ENCODE results near the gene GPR148. TPM values are rescaled to one million over a fixed set of nuclear protein-coding genes. Genes with fewer than 3 reads are reported as not detected.

GPR148 gene
- total and polyA plus RNA-seq, 3 donors from 2014 or later = 0.68 to 0.79 TPM; not detected in 1

- Histone ChIP-seq H3K36me3 (ENCODE audit: low read depth, missing control alignments) (no peaks in the 10 kb centered on the region), H3K27me3 (no peaks in the 10 kb centered on the region), H3K27ac (no peak overlapping the region), H3K9me3 (no peaks in the 10 kb centered on the region), H3K4me1 (no peaks in the 10 kb centered on the region), H3K4me3 (peak overlapping the region; percentile 39 to 43)
- WGBS, 2 donors = 30 to 33% methylated on average over 16 of the region's 16 CpGs
- DNase-seq = no peak
- TF ChIP-seq POLR2A (IDR thresholded peaks at IDR 0.05) = no peak
- TF ChIP-seq, protein P1, sequence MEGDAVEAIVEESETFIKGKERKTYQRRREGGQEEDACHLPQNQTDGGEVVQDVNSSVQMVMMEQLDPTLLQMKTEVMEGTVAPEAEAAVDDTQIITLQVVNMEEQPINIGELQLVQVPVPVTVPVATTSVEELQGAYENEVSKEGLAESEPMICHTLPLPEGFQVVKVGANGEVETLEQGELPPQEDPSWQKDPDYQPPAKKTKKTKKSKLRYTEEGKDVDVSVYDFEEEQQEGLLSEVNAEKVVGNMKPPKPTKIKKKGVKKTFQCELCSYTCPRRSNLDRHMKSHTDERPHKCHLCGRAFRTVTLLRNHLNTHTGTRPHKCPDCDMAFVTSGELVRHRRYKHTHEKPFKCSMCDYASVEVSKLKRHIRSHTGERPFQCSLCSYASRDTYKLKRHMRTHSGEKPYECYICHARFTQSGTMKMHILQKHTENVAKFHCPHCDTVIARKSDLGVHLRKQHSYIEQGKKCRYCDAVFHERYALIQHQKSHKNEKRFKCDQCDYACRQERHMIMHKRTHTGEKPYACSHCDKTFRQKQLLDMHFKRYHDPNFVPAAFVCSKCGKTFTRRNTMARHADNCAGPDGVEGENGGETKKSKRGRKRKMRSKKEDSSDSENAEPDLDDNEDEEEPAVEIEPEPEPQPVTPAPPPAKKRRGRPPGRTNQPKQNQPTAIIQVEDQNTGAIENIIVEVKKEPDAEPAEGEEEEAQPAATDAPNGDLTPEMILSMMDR (IDR thresholded peaks at IDR 0.05) = no peak
- intact Hi-C loops (cut with DNase I; ENCODE audit: low total_unique reads) = no loop called here
Measured at GRCh38 chr2:130756874-130757668, 28.2 kb downstream of the GPR148 start.

DNA sequence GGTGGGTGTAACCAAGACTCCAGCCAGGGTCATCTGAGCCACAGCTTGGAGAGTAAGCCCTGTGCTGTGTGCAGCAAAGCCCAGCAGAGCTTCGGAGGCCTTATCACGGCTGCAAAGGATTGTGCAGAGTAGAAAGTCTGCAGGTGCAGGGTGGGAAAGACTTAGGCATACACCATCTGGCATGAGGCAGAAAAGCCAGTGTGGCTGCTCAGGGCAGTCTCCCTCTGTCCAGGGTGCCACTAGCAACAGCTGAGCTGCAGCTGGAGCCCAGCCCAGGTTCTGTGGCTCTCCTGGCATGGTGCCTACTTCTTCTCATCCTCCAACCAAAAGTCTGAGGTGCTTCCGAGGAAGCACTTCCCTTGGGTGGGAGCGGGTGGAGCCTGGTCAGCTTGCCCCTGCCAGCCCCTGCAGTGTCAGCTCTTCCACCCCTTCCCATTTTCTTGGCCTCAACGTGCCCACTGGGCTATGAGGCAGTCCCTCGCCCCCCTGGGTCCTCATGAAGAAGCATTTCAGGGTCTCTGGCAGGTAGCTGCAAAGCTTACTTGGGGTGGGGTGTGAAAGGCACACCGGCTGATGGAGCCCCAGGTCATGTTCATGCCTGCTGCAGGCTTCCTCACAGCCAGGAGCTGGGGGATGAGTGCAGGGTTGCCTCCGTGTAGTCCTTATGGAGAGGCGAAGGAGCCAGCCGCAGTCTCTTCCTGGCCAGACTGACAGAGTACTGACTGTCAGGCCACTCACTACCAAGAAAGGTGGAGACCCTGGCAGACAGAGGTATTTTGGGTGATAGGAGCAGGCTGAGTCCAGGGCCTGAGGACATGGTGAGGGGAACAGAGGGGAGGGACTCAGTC lies 31.3 kb downstream of the GPR148 start:
- no peaks in the 10 kb centered on the region for H3K36me3 ChIP-seq (ENCODE audit: low read depth, missing control alignments)
- intact Hi-C loops (cut with DNase I; ENCODE audit: low total_unique reads) = no loop called here
- no peaks in the 10 kb centered on the region for H3K9me3 ChIP-seq
- H3K4me3 ChIP-seq = no peak overlapping the region
- no peak for DNase-seq
- H3K27ac ChIP-seq = no peak overlapping the region
- H3K27me3 ChIP-seq = no peaks in the 10 kb centered on the region
- no peak for TF ChIP-seq POLR2A (IDR thresholded peaks at IDR 0.05)
- TF ChIP-seq, protein P1 (IDR thresholded peaks at IDR 0.05) = no peak
- no peaks in the 10 kb centered on the region for H3K4me1 ChIP-seq
- WGBS, 2 donors = 72 to 77% methylated on average over 9 to 10 of the region's 10 CpGs

- intact Hi-C loops (cut with DNase I; ENCODE audit: low total_unique reads) = no loop called here
- H3K4me1 ChIP-seq = no peaks in the 10 kb centered on the region
- TF ChIP-seq, protein P1 (IDR thresholded peaks at IDR 0.05) = no peak
- TF ChIP-seq POLR2A (IDR thresholded peaks at IDR 0.05) = no peak
- 69 to 86% methylated on average over 12 to 14 of the region's 14 CpGs for WGBS, 2 donors
- DNase-seq = no peak
- H3K36me3 ChIP-seq (ENCODE audit: low read depth, missing control alignments) = no peaks in the 10 kb centered on the region
- no peak overlapping the region for H3K4me3 ChIP-seq
- H3K27ac ChIP-seq = no peak overlapping the region
- no peaks in the 10 kb centered on the region for H3K9me3 ChIP-seq
- H3K27me3 ChIP-seq = no peaks in the 10 kb centered on the region
Measured at GRCh38 chr2:130760754-130761751, 32.2 kb downstream of the GPR148 start.

GRCh38 chr2:130762031-130762909 lies 33.4 kb downstream of the GPR148 start:
- Histone ChIP-seq H3K4me3 (no peak overlapping the region), H3K4me1 (no peaks in the 10 kb centered on the region), H3K36me3 (ENCODE audit: low read depth, missing control alignments) (no peaks in the 10 kb centered on the region), H3K27me3 (no peaks in the 10 kb centered on the region), H3K9me3 (no peaks in the 10 kb centered on the region), H3K27ac (no peak overlapping the region)
- TF ChIP-seq, protein P1 (IDR thresholded peaks at IDR 0.05) = no peak
- no peak for TF ChIP-seq POLR2A (IDR thresholded peaks at IDR 0.05)
- intact Hi-C loops (cut with DNase I; ENCODE audit: low total_unique reads) = no loop called here
- no peak for DNase-seq
- 81% methylated on average over 33 of the region's 37 CpGs; no CpG with 5 or more reads in 1 of the 2 donors for WGBS, 2 donors
